PC-9 (cell line): ENCODE results near the gene IL17RE. TPM values are rescaled to one million over a fixed set of nuclear protein-coding genes. Genes with fewer than 3 reads are reported as not detected.

Source experiments
- BruUV-seq: library from RNA; stranded (reverse); fragments of 400-500 nt; replicated peaks from 2 replicates; lab custom pipeline; 2021; lab: Mats Ljungman, UMichigan
- CTCF ChIA-PET: fragments of 300-600 bp; sonication (Branson Sonifier 250); formaldehyde crosslinking; loops from one replicate; lab custom pipeline; 2022; ENCODE audit warnings: antibody characterized with exemption; lab: Charles Lee
- POLR2A ChIA-PET: fragments of 300-600 bp; sonication (Branson Sonifier 250); formaldehyde crosslinking; loops from one replicate; lab custom pipeline; 2022; ENCODE audit warnings: antibody characterized with exemption; ENCODE audit not compliant: unreplicated experiment; lab: Charles Lee
- DNase-seq, 2 experiments: peaks; one replicate each; pipeline versions ENCODE4 v3.0.0 to v3.0.0-alpha.2; 2015 to 2022; ENCODE audit warnings: mixed read lengths in 1 of 2
- H2AFZ ChIP-seq: fragments of 200-600 bp; sonication (generic); 2 replicates; pipeline ENCODE4 v1.8.1; 2017; ENCODE audit warnings: antibody characterized with exemption
- H3F3A ChIP-seq: fragments of 200-600 bp; sonication (generic); 2 replicates; pipeline ENCODE4 v1.8.1; 2017; ENCODE audit warnings: antibody characterized with exemption, mild to moderate bottlenecking, low read depth; ENCODE audit not compliant: insufficient read depth
- H3K27ac ChIP-seq: fragments of 200-600 bp; sonication (generic); 2 replicates; pipeline ENCODE4 v1.6.1; 2016; ENCODE audit warnings: mixed run types
- H3K27me3 ChIP-seq: fragments of 200-600 bp; sonication (generic); 2 replicates; pipeline ENCODE4 v1.6.1; 2016; ENCODE audit warnings: low read depth, mixed run types; ENCODE audit not compliant: insufficient read depth
- H3K36me3 ChIP-seq: fragments of 200-600 bp; sonication (generic); 2 replicates; pipeline ENCODE4 v1.6.1; 2016; ENCODE audit warnings: low read depth, mixed run types
- H3K4me1 ChIP-seq: fragments of 200-600 bp; sonication (generic); replicated peaks from 2 replicates; pipeline ENCODE4 v1.6.1; 2016; ENCODE audit warnings: mixed run types; ENCODE audit not compliant: insufficient read depth
- H3K4me2 ChIP-seq: fragments of 200-600 bp; sonication (generic); 2 replicates; pipeline ENCODE4 v1.6.1; 2017; ENCODE audit warnings: mixed run types
- H3K4me3 ChIP-seq: fragments of 200-600 bp; sonication (generic); 2 replicates; pipeline ENCODE4 v1.6.1; 2016; ENCODE audit warnings: mixed run types
- H3K79me2 ChIP-seq: fragments of 200-600 bp; sonication (generic); 2 replicates; pipeline ENCODE4 v1.6.1; 2017; ENCODE audit warnings: low read depth, mixed run types
- H3K9me2 ChIP-seq: fragments of 200-600 bp; sonication (generic); 2 replicates; pipeline ENCODE4 v1.8.1; 2017; ENCODE audit warnings: mild to moderate bottlenecking; ENCODE audit not compliant: insufficient read depth
- H3K9me3 ChIP-seq: fragments of 200-600 bp; sonication (generic); 2 replicates; pipeline ENCODE4 v1.8.1; 2016; ENCODE audit warnings: low read depth; ENCODE audit not compliant: insufficient read depth
- H4K20me1 ChIP-seq: fragments of 200-600 bp; sonication (generic); 2 replicates; pipeline ENCODE4 v1.8.1; 2017; ENCODE audit not compliant: insufficient read depth
- CTCF ChIP-seq: fragments of 200-600 bp; sonication (generic); conservative IDR thresholded peaks from 2 replicates; pipeline ENCODE4 v1.6.1; 2017; ENCODE audit warnings: mixed run types, antibody characterized with exemption, mild to moderate bottlenecking, moderate library complexity
- EZH2 ChIP-seq: fragments of 200-600 bp; sonication (generic); IDR thresholded peaks from 2 replicates; pipeline ENCODE4 v1.8.0; 2017; ENCODE audit warnings: antibody characterized with exemption, low read depth
- intact Hi-C: fragments of 100-400 bp; cut with micrococcal nuclease; formaldehyde crosslinking; loops from one replicate; pipeline ENCODE4 v1.10.0; 2022; ENCODE audit not compliant: unreplicated experiment
- total RNA-seq: library from RNA; stranded (reverse); gene quantifications from 2 replicates; pipeline ENCODE4 v1.2.3, GENCODE V29; 2021

Gene IL17RE
- total RNA-seq, 1 experiment from 2014 or later: 23.8 TPM

GRCh38 chr3:9928158-9928557 is 25.5 kb downstream of the IL17RE start:
- TF ChIP-seq CTCF (no peak), EZH2 (no peak)
- H3K27me3 ChIP-seq: no peaks in the 10 kb centered on the region
- no peak overlapping the region for H2AFZ ChIP-seq
- BruUV-seq: no TSS peak
- H3K4me3 ChIP-seq: no peak overlapping the region
- DNase-seq: no peak
- peaks cover 10% of the 10 kb centered on the region; the same call in 1 of the 2 replicates for H3K4me1 ChIP-seq
- POLR2A ChIA-PET: no interaction called here
- H3K27ac ChIP-seq: no peak overlapping the region
- peaks cover 4% of the 10 kb centered on the region; the same call in 1 of the 2 replicates for H3K36me3 ChIP-seq
- no peaks in the 10 kb centered on the region for H4K20me1 ChIP-seq
- intact Hi-C loops: no loop called here
- 0 out of 2 replicates have a peak, but pooled peaks cover 9% of the 10 kb centered on the region for H3F3A ChIP-seq
- no peaks in the 10 kb centered on the region for H3K9me3 ChIP-seq
- no peak overlapping the region for H3K4me2 ChIP-seq
- CTCF ChIA-PET: no interaction called here
- H3K79me2 ChIP-seq: no peaks in the 10 kb centered on the region
- no peaks in the 10 kb centered on the region for H3K9me2 ChIP-seq

- H3K27me3 ChIP-seq: no peaks in the 10 kb centered on the region
- no peak overlapping the region for H2AFZ ChIP-seq
- peaks cover 23% of the 10 kb centered on the region for H3K4me1 ChIP-seq
- no peak overlapping the region for H3K4me3 ChIP-seq
- no peaks in the 10 kb centered on the region for H3K9me3 ChIP-seq
- no peaks in the 10 kb centered on the region for H3K9me2 ChIP-seq
- peaks cover 15% of the 10 kb centered on the region for H3K79me2 ChIP-seq
- no peak for TF ChIP-seq EZH2
- peak; percentile 32; the same call in 1 of the 2 replicates for TF ChIP-seq CTCF
- BruUV-seq: no TSS peak
- intact Hi-C loops: no loop called here
- H3K36me3 ChIP-seq: peaks cover 7% of the 10 kb centered on the region
- no peak for DNase-seq
- no peak overlapping the region for H3K4me2 ChIP-seq
- POLR2A ChIA-PET: no interaction called here
- no peak overlapping the region for H3K27ac ChIP-seq
- CTCF ChIA-PET: interaction anchor here (0.6 to 0.7 kb wide), 4 partner anchors 10 to 264 kb away, joined by 3 to 14 read pairs (median 7); no protein-coding TSS in a partner anchor
- H3F3A ChIP-seq: peaks cover 11% of the 10 kb centered on the region; the same call in 1 of the 2 replicates
- H4K20me1 ChIP-seq: no peaks in the 10 kb centered on the region
These were observed 28.3 kb downstream of the IL17RE start for GRCh38 chr3:9930804-9931418.

GRCh38 chr3:9932535-9932842 is 29.8 kb downstream of the IL17RE start:
- peak overlapping the region; percentile 90 for H2AFZ ChIP-seq
- ChIA-PET POLR2A (interaction anchor here (0.6 kb wide), 2 partner anchors 30 to 139 kb away, joined by 4 to 8 read pairs; partner anchors contain the start of gene ARPC4), CTCF (interaction anchor here (0.6 to 1.1 kb wide), 17 partner anchors 8 to 579 kb away, joined by 3 to 18 read pairs (median 6); partner anchors contain the start of gene RPUSD3)
- no peaks in the 10 kb centered on the region for H3K9me3 ChIP-seq
- peaks cover 23% of the 10 kb centered on the region for H3K4me1 ChIP-seq
- H3F3A ChIP-seq: peaks cover 16% of the 10 kb centered on the region; the same call in 1 of the 2 replicates
- intact Hi-C loops: loop anchor here (2.0 kb wide), 2 partner anchors 84 to 140 kb away; partner anchors contain the start of genes ARPC4 and TADA3
- no TSS peak for BruUV-seq
- H3K9me2 ChIP-seq: no peaks in the 10 kb centered on the region
- peak overlapping the region; percentile 72 for H3K4me3 ChIP-seq
- H3K36me3 ChIP-seq: peaks cover 17% of the 10 kb centered on the region
- peaks cover 15% of the 10 kb centered on the region for H3K79me2 ChIP-seq
- TF ChIP-seq EZH2 (no peak), CTCF (no peak)
- peak overlapping the region; percentile 89 for H3K27ac ChIP-seq
- no peaks in the 10 kb centered on the region for H4K20me1 ChIP-seq
- no peaks in the 10 kb centered on the region for H3K27me3 ChIP-seq
- DNase-seq: no peak
- peak overlapping the region; percentile 99 for H3K4me2 ChIP-seq
